ENCODE measurements around the gene KLHDC10. TPM values are rescaled to one million over a fixed set of nuclear protein-coding genes. Genes with fewer than 3 reads are reported as not detected.
"Not testable (repeated sequence)": the region's sequence is repeated elsewhere in the genome, so short reads cannot be mapped to it uniquely, and the experiment has no call there.

Gene KLHDC10
- total RNA-seq, 1 donor from 2014 or later: 16.8 TPM

- Mint-ChIP-seq H3K9me3 (no peaks in the 10 kb centered on the region), H3K36me3 (ENCODE audit: low read depth) (peaks cover 13% of the 10 kb centered on the region), H3K27me3 (no peaks in the 10 kb centered on the region), H3K27ac (no peak overlapping the region), H3K4me1 (peaks cover 5% of the 10 kb centered on the region), H3K4me3 (no peak overlapping the region)
- no peak for DNase-seq
- intact Hi-C loops (cut with micrococcal nuclease): no loop called here
These were observed 44.4 kb downstream of the KLHDC10 start for GRCh38 chr7:130114776-130115175.

GRCh38 chr7:130118294-130118693 is 48.0 kb downstream of the KLHDC10 start:
- intact Hi-C loops (cut with micrococcal nuclease): no loop called here
- H3K27ac Mint-ChIP-seq: no peak overlapping the region

GRCh38 chr7:130118801-130119200 is 48.5 kb downstream of the KLHDC10 start:
- Mint-ChIP-seq H3K27ac (no peak overlapping the region), H3K4me3 (no peak overlapping the region)
- intact Hi-C loops (cut with micrococcal nuclease): no loop called here

More at GRCh38 chr7:130118294-130118693, 48.0 kb downstream of the KLHDC10 start:
- Mint-ChIP-seq H3K36me3 (ENCODE audit: low read depth) (peaks cover 36% of the 10 kb centered on the region), H3K4me1 (peaks cover 12% of the 10 kb centered on the region), H3K4me3 (no peak overlapping the region), H3K9me3 (no peaks in the 10 kb centered on the region), H3K27me3 (no peaks in the 10 kb centered on the region)
- DNase-seq: no peak

GRCh38 chr7:130123501-130123900 is 53.2 kb downstream of the KLHDC10 start:
- Mint-ChIP-seq H3K36me3 (ENCODE audit: low read depth) (peaks cover 50% of the 10 kb centered on the region), H3K9me3 (no peaks in the 10 kb centered on the region), H3K4me1 (peaks cover 6% of the 10 kb centered on the region), H3K4me3 (no peak overlapping the region), H3K27ac (no peak overlapping the region), H3K27me3 (no peaks in the 10 kb centered on the region)
- intact Hi-C loops (cut with micrococcal nuclease): loop anchor here (5.0 kb wide), 1 partner anchor 41 kb away; no protein-coding TSS in a partner anchor
- no peak for DNase-seq

More at GRCh38 chr7:130118801-130119200, 48.5 kb downstream of the KLHDC10 start:
- DNase-seq: no peak
- Mint-ChIP-seq H3K9me3 (no peaks in the 10 kb centered on the region), H3K27me3 (no peaks in the 10 kb centered on the region), H3K36me3 (ENCODE audit: low read depth) (peaks cover 41% of the 10 kb centered on the region), H3K4me1 (peaks cover 12% of the 10 kb centered on the region)

- H3K36me3 Mint-ChIP-seq (ENCODE audit: low read depth): peaks cover 54% of the 10 kb centered on the region
- no peaks in the 10 kb centered on the region for H3K9me3 Mint-ChIP-seq
- no peak for DNase-seq
- H3K27me3 Mint-ChIP-seq: no peaks in the 10 kb centered on the region
- no peak overlapping the region for H3K4me3 Mint-ChIP-seq
- no peak overlapping the region for H3K27ac Mint-ChIP-seq
- peaks cover 6% of the 10 kb centered on the region for H3K4me1 Mint-ChIP-seq
- intact Hi-C loops (cut with micrococcal nuclease): loop anchor here (5.0 kb wide), 1 partner anchor 42 kb away; no protein-coding TSS in a partner anchor
These were observed 54.4 kb downstream of the KLHDC10 start for GRCh38 chr7:130124711-130125110.

GRCh38 chr7:130126840-130127239 is 56.5 kb downstream of the KLHDC10 start:
- peaks cover 58% of the 10 kb centered on the region for H3K36me3 Mint-ChIP-seq (ENCODE audit: low read depth)
- H3K9me3 Mint-ChIP-seq; H3K4me3 Mint-ChIP-seq; H3K27me3 Mint-ChIP-seq; H3K4me1 Mint-ChIP-seq; intact Hi-C loops (cut with micrococcal nuclease); DNase-seq; H3K27ac Mint-ChIP-seq: not testable (repeated sequence)

GRCh38 chr7:130127404-130127803 is 57.1 kb downstream of the KLHDC10 start:
- Mint-ChIP-seq H3K36me3 (ENCODE audit: low read depth) (peaks cover 52% of the 10 kb centered on the region), H3K27me3 (no peaks in the 10 kb centered on the region), H3K9me3 (no peaks in the 10 kb centered on the region), H3K27ac (no peak overlapping the region), H3K4me1 (no peaks in the 10 kb centered on the region), H3K4me3 (no peak overlapping the region)
- no peak for DNase-seq
- intact Hi-C loops (cut with micrococcal nuclease): no loop called here

- H3K4me1 Mint-ChIP-seq: no peaks in the 10 kb centered on the region
- H3K27ac Mint-ChIP-seq: no peak overlapping the region
These were observed 57.5 kb downstream of the KLHDC10 start for GRCh38 chr7:130127821-130128317.

GRCh38 chr7:130129011-130129411 is 58.7 kb downstream of the KLHDC10 start:
- no peak for DNase-seq
- Mint-ChIP-seq H3K36me3 (ENCODE audit: low read depth) (peaks cover 45% of the 10 kb centered on the region), H3K9me3 (no peaks in the 10 kb centered on the region), H3K4me3 (no peak overlapping the region), H3K27me3 (no peaks in the 10 kb centered on the region), H3K27ac (no peak overlapping the region), H3K4me1 (no peaks in the 10 kb centered on the region)
- intact Hi-C loops (cut with micrococcal nuclease): no loop called here

More at GRCh38 chr7:130127821-130128317, 57.5 kb downstream of the KLHDC10 start:
- no peak for DNase-seq
- no peaks in the 10 kb centered on the region for H3K9me3 Mint-ChIP-seq
- H3K36me3 Mint-ChIP-seq (ENCODE audit: low read depth): peaks cover 47% of the 10 kb centered on the region
- intact Hi-C loops (cut with micrococcal nuclease): no loop called here
- no peaks in the 10 kb centered on the region for H3K27me3 Mint-ChIP-seq
- H3K4me3 Mint-ChIP-seq: no peak overlapping the region

GRCh38 chr7:130131191-130131834 is 61.0 kb downstream of the KLHDC10 start:
- no peak overlapping the region for H3K4me3 Mint-ChIP-seq
- DNase-seq: no peak
- intact Hi-C loops (cut with micrococcal nuclease): no loop called here
- H3K9me3 Mint-ChIP-seq: no peaks in the 10 kb centered on the region
- no peak overlapping the region for H3K27ac Mint-ChIP-seq
- no peaks in the 10 kb centered on the region for H3K27me3 Mint-ChIP-seq
- H3K4me1 Mint-ChIP-seq: peaks cover 11% of the 10 kb centered on the region
- H3K36me3 Mint-ChIP-seq (ENCODE audit: low read depth): peaks cover 47% of the 10 kb centered on the region

- no peak for DNase-seq
- Mint-ChIP-seq H3K27ac (no peak overlapping the region), H3K4me3 (no peak overlapping the region), H3K36me3 (ENCODE audit: low read depth) (peaks cover 44% of the 10 kb centered on the region), H3K9me3 (no peaks in the 10 kb centered on the region), H3K4me1 (peaks cover 15% of the 10 kb centered on the region), H3K27me3 (no peaks in the 10 kb centered on the region)
- intact Hi-C loops (cut with micrococcal nuclease): no loop called here
These were observed 61.9 kb downstream of the KLHDC10 start for GRCh38 chr7:130131964-130132875.

- intact Hi-C loops (cut with micrococcal nuclease): no loop called here
- no peaks in the 10 kb centered on the region for H3K27me3 Mint-ChIP-seq
- DNase-seq: no peak
- H3K4me1 Mint-ChIP-seq: peaks cover 15% of the 10 kb centered on the region
- H3K9me3 Mint-ChIP-seq: no peaks in the 10 kb centered on the region
- no peak overlapping the region for H3K4me3 Mint-ChIP-seq
- peaks cover 47% of the 10 kb centered on the region for H3K36me3 Mint-ChIP-seq (ENCODE audit: low read depth)
- no peak overlapping the region for H3K27ac Mint-ChIP-seq
These were observed 62.9 kb downstream of the KLHDC10 start for GRCh38 chr7:130133029-130133782.

- Mint-ChIP-seq H3K9me3 (no peaks in the 10 kb centered on the region), H3K4me1 (peaks cover 15% of the 10 kb centered on the region), H3K27ac (no peak overlapping the region), H3K4me3 (no peak overlapping the region), H3K27me3 (no peaks in the 10 kb centered on the region), H3K36me3 (ENCODE audit: low read depth) (peaks cover 42% of the 10 kb centered on the region)
- DNase-seq: no peak
- intact Hi-C loops (cut with micrococcal nuclease): no loop called here
These were observed 63.8 kb downstream of the KLHDC10 start for GRCh38 chr7:130134106-130134636.

All from activated CD4-positive, alpha-beta T cell treated with anti-CD3 and anti-CD28 coated beads, Interleukin-2, amount 10 ng/mL, durations not matched to agents 24 days and 14 days (primary cell).